Measurements from ENCODE around the gene SCUBE3.

DNA sequence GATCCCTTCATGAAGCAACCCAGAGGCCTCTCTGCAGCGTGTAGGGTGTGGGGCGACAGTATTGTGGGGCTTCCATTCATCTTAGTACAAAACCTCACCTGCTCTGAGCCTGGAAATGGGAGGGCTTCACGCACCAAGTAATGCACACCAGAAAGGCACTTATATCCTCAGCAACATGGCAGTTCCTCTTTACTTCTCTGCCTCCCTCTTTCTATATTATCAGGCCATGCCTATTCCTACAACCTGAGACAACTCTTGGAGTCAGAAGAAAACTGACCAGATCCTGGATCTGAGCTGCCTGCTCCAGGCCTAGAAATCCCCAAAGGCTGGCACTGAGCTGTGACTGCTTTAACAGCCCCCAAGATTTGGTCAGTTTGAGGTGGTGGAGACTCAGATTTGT, 38.2 kb downstream of the SCUBE3 start:
- TF ChIP-seq, protein P1, sequence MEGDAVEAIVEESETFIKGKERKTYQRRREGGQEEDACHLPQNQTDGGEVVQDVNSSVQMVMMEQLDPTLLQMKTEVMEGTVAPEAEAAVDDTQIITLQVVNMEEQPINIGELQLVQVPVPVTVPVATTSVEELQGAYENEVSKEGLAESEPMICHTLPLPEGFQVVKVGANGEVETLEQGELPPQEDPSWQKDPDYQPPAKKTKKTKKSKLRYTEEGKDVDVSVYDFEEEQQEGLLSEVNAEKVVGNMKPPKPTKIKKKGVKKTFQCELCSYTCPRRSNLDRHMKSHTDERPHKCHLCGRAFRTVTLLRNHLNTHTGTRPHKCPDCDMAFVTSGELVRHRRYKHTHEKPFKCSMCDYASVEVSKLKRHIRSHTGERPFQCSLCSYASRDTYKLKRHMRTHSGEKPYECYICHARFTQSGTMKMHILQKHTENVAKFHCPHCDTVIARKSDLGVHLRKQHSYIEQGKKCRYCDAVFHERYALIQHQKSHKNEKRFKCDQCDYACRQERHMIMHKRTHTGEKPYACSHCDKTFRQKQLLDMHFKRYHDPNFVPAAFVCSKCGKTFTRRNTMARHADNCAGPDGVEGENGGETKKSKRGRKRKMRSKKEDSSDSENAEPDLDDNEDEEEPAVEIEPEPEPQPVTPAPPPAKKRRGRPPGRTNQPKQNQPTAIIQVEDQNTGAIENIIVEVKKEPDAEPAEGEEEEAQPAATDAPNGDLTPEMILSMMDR (conservative IDR thresholded peaks at IDR 0.05; ENCODE audit: low read depth, low read length): no peak
- TF ChIP-seq POLR2A (IDR thresholded peaks at IDR 0.05; ENCODE audit: low read depth, low read length): no peak
- TF ChIP-seq RFX5 (IDR thresholded peaks at IDR 0.05; ENCODE audit: low read depth, low read length): no peak

Data from IMR-90 (cell line).